Thyroid gland (tissue), 4 donors: Measurements from ENCODE around the gene AMBP.

Experiments
- CTCF ChIP-seq, 6 experiments: fragments of 200-600 bp in 3 of 6; fragments of 450-650 bp in 3 of 6; sonication (generic) in 3 of 6; IDR thresholded peaks; one replicate each; pipeline ENCODE4 v1.5.1; 2016 to 2019; ENCODE audit warnings: antibody characterized with exemption in 6 of 6, mild to moderate bottlenecking in 2 of 6, inconsistent platforms in 1 of 6, moderate library complexity in 1 of 6
- POLR2A ChIP-seq, 2 donors: fragments of 450-650 bp; IDR thresholded peaks; one replicate each; pipeline ENCODE4 v1.6.1; 2017; ENCODE audit warnings: antibody characterized with exemption in 2 of 2, mild to moderate bottlenecking in 2 of 2, moderate library complexity in 1 of 2

- TF ChIP-seq POLR2A (IDR thresholded peaks at IDR 0.05): no peak
- TF ChIP-seq CTCF (IDR thresholded peaks at IDR 0.05): no peak
Observed at GRCh38 chr9:114126247-114127060, 48.4 kb upstream of the AMBP start.
